H4 (cell line): ENCODE data around the gene BRMS1. TPM values are rescaled to one million over a fixed set of nuclear protein-coding genes. Genes with fewer than 3 reads are reported as not detected.
"Not testable (repeated sequence)": the region's sequence is repeated elsewhere in the genome, so short reads cannot be mapped to it uniquely, and the experiment has no call there.

Experiments
- DNase-seq: peaks from one replicate; pipeline ENCODE4 v3.0.0-alpha.2; 2015; ENCODE audit warnings: low spot score
- total RNA-seq: library from RNA; depleted of rRNA; stranded (reverse); fragments of >200 nt; shearing (Covaris generic); gene quantifications from 2 replicates; pipeline ENCODE4 v1.2.3, GENCODE V29; 2014

The BRMS1 gene
- total RNA-seq, 1 experiment from 2014 or later = 88.2 TPM

GRCh38 chr11:66324664-66325063 lies 20.2 kb downstream of the BRMS1 start:
- DNase-seq = no peak

GRCh38 chr11:66323684-66324083 lies 21.2 kb downstream of the BRMS1 start:
- no peak for DNase-seq

- no peak for DNase-seq
These were observed 22.0 kb downstream of the BRMS1 start for GRCh38 chr11:66322732-66323427.

GRCh38 chr11:66321606-66322005 lies 23.3 kb downstream of the BRMS1 start:
- no peak for DNase-seq

- DNase-seq = not testable (repeated sequence)
These were observed 24.2 kb downstream of the BRMS1 start for GRCh38 chr11:66320748-66321147.

GRCh38 chr11:66320289-66320688 lies 24.6 kb downstream of the BRMS1 start:
- DNase-seq = not testable (repeated sequence)

- no peak for DNase-seq
These were observed 26.3 kb downstream of the BRMS1 start for GRCh38 chr11:66318600-66318970.

- DNase-seq = peak; percentile 45
These were observed 26.9 kb downstream of the BRMS1 start for GRCh38 chr11:66317723-66318599.

GRCh38 chr11:66317322-66317722 lies 27.6 kb downstream of the BRMS1 start:
- no peak for DNase-seq

GRCh38 chr11:66316849-66317251 lies 28.1 kb downstream of the BRMS1 start, which contains the start of gene CD248:
TSS of gene CD248 (minus strand) at chr11:66317044. CDS start at chr11:66317027, 17 bp downstream.
- no peak for DNase-seq

- DNase-seq = no peak
These were observed 28.7 kb downstream of the BRMS1 start for GRCh38 chr11:66315921-66316811.

- no peak for DNase-seq
These were observed 29.4 kb downstream of the BRMS1 start for GRCh38 chr11:66315498-66315885.

GRCh38 chr11:66314561-66315497 lies 30.1 kb downstream of the BRMS1 start:
- DNase-seq = no peak

GRCh38 chr11:66314186-66314501 lies 30.8 kb downstream of the BRMS1 start:
- DNase-seq = no peak

GRCh38 chr11:66313321-66314185 lies 31.4 kb downstream of the BRMS1 start:
- DNase-seq = no peak

- peak; percentile 98 for DNase-seq
These were observed 32.2 kb downstream of the BRMS1 start for GRCh38 chr11:66312549-66313320.

- DNase-seq = peak; percentile 82
These were observed 32.8 kb downstream of the BRMS1 start for GRCh38 chr11:66311965-66312548.

GRCh38 chr11:66311470-66311964 lies 33.4 kb downstream of the BRMS1 start:
- no peak for DNase-seq
